AG08396 (cell line): Measurements from ENCODE around the gene COQ8A.
"Not testable (repeated sequence)": the region's sequence is repeated elsewhere in the genome, so short reads cannot be mapped to it uniquely, and the experiment has no call there.

ENCODE experiments used
- DNase-seq: peaks from one replicate; pipeline ENCODE4 v3.0.0; 2012; ENCODE audit warnings: low spot score, mixed read lengths

COQ8A gene

DNA sequence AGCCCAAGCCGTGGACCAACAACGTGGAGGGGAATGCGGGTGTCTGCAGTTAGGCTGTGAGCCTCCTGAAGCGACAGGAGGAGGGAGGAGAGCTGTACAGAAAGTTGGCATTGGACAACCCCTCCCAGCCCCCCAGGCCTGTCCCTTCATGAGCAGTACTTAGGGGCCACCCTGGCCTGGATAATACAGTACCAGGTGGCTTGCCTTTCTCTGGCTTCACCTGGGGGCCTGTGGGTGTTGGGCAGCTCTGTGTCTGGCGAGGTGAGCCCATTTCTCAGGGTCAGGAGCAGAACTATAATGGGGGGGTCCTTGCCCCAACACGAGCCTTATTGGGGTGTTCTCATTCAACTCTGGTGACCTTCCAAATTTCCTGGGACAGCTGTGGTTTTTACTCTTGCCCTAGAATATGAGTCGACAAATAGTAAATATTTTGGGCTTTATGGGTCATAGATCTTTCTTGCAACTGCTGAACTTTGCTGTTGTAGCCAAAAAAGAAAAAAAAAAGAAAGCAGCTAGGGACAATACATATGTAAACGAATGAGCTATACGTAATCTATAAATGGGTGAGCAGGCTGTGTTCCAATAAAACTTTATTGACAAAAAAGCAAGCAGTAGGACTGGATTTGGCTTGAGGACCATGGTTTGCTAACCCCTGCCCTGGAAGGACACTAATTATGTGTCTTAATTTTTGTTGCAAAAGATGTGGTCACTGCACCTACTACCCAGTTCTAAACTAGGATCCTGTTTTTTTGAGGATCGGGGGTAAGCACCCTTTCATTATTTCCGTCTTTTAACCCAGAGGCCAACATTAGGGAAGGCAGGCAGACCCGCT lies 11.4 kb downstream of the COQ8A start:
- DNase-seq, result no peak

DNA sequence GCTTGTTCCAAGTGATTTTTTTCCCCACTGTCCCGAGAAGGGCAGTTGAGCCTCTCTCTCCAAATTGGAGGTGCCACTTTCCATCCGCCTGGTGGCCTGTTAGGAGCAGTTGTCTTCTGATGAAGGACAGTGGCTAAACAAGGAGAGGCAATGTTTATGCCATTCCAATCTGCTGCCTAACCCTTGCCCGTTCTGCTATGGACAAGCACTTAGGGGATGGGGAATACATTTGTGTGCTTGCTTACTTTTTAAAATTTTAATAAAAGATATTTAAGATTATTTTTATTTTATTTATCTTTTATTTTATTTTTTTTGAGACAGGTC lies 12.0 kb downstream of the COQ8A start:
- DNase-seq, result no peak

DNA sequence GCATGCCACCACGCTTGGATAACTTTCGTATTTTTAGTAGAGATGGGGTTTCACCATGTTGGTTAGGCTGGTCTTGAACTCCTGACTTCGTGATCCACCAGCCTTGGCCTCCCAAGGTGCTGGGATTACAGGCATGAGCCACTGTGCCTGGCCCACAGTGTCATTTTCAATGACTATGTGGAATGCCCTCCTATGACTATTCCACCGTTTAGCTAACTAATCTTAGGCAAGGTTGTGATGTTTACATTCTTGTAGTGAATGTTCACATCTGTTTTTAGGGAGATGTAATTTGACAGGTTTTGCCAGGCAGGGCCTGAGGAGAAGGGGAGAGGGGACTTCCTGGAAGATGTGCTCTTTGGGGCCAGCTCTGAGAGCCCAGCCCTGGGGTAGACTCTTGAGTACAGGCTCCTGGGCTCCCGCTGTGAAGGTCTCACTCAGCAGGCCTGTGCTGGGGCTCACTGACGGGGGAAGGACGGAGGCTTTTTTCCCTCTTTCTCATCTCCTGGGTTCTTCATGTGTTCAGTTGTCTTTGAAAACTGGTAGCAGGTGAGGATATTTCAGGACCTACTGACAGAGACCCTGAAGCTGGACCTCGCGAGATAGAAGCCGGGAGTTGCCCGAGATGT lies 13.2 kb downstream of the COQ8A start:
- DNase-seq, result peak; percentile 37

DNA sequence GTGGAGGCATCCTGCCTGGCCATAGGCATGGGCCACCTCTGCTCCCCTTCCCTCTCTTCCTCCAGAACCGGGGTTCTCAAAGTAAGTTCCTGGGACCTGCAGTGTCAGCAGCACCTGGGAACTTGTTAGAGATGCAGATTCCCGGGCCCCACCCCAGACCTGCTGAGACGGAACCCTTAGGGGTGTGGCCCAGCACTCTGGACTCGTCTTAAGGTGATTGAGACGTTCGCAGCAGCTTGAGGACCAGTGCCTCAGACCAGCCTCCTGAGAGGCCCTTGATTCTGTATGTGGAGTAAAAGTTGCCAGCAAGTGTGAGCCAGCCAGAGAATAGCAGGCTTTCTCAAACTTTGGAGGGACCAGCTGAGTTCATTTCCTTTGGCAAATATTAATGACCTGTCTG lies 14.2 kb downstream of the COQ8A start:
- no peak for DNase-seq

DNA sequence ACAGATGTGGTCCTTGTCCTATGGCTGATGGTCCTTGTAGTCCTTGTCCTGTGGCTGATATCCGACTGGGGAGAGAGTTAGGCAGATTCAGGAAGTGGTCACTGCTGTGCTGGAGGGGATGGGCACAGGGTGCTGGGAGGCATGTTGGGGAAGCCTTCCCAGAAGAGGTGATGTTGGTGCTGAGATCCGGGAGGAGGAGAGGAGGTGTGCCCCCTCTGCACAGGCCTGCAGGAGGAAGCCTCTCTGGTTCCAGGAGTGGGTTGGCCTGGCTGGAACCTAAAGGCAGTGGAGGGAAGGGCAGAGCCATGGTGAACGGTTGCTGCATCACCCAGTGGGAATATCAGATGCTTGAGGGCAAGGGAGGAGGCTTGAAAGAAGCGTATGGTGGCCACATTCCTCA lies 14.7 kb downstream of the COQ8A start:
- DNase-seq, result no peak

DNA sequence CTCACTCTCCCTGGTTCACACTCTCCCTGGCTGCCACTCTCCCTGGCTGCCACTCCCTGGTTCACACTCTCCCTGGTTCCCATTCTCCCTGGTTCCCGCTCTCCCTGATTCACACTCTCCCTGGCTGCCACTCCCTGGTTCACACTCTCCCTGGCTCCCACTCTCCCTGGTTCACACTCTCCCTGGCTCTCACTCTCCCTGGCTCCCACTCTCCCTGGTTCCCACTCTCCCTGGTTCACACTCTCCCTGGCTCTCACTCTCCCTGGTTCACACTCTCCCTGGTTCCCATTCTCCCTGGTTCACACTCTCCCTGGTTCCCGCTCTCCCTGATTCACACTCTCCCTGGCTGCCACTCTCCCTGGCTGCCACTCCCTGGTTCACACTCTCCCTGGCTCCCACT lies 15.8 kb downstream of the COQ8A start:
- DNase-seq, result not testable (repeated sequence)

DNA sequence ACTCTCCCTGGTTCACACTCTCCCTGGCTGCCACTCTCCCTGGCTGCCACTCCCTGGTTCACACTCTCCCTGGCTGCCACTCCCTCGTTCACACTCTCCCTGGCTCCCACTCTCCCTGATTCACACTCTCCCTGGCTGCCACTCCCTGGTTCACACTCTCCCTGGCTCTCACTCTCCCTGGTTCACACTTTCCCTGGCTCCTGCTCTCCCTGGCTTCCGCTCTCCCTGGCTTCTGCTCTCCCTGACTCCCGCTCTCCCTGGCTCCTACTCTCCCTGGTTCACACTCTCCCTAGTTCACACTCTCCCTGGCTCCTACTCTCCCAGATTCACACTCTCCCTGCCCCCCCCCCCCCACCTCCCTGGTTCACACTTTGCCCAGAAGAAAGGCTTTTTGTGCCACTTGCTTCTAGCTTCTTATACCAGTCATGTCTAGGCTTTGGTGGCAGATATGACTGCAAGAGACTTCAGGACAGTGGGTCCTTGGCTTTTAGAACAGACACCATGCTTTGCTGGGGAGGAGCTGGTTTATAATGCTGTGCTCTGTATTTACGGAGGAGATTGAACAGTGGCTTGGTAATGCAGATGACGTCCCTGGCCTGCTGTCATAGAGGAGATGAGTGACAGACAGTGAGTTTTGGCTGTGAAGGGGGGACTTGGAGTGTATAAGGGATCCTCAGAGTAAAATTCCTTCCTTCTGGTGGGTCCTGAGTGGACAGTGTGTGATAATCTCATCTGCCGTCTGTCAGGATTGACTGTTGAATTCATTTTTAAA lies 17.0 kb downstream of the COQ8A start:
- no peak for DNase-seq

DNA sequence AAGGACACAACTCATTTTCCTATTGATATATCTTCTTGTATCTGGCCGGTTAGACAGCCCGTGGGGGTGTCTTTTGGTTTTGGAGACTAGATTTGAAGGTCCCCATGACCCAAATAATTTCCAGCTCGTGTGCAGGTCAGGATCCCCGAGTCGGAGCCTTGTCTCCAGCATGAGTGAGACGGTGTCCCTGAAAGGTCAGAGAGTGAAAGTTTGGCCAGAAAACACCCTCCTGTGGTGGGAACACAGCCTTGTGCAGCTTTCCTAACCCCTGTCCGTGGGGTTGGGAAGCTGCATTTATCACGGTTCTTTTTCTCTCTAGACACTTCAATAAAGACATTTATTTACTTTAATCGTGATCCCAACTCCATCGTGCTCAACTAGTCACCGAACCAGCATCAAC lies 17.6 kb downstream of the COQ8A start:
- DNase-seq, result no peak

DNA sequence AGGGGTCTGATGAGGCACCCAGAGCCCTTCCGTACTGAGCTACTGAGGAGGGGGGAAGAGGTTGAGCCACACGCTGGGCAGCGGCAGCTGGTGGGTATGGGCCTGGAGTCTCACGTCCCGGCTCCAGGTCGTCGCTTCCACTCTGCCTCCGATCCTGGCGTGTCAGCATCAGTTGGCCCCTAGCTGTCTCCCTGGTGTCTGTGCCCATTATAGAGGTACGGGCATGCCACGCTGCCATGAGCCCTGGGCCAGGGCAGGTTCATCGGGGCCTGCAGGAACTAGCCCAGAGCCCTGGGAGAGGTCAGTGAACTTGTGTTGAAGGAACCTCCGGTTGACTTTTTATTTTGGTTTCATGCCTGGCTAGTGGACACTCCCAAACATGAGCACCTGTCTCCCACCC lies 18.2 kb downstream of the COQ8A start:
- no peak for DNase-seq

DNA sequence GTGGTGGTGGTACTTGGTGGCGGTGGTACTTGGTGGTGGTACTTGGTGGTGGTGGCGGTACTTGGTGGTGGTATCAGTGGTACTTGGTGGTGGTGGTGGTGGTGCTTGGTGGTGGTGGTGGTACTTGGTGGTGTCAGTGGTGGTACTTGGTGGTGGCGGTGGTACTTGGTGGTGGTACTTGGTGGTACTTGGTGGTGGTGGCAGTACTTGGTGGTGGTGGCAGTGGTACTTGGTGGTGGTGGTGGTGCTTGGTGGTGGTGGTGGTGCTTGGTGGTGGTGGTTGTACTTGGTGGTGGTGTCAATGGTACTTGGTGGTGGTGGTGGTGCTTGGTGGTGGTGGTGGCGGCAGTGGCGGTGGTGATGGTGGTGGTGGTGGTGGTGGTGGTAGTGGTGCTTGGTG lies 20.2 kb downstream of the COQ8A start:
- DNase-seq, result no peak

DNA sequence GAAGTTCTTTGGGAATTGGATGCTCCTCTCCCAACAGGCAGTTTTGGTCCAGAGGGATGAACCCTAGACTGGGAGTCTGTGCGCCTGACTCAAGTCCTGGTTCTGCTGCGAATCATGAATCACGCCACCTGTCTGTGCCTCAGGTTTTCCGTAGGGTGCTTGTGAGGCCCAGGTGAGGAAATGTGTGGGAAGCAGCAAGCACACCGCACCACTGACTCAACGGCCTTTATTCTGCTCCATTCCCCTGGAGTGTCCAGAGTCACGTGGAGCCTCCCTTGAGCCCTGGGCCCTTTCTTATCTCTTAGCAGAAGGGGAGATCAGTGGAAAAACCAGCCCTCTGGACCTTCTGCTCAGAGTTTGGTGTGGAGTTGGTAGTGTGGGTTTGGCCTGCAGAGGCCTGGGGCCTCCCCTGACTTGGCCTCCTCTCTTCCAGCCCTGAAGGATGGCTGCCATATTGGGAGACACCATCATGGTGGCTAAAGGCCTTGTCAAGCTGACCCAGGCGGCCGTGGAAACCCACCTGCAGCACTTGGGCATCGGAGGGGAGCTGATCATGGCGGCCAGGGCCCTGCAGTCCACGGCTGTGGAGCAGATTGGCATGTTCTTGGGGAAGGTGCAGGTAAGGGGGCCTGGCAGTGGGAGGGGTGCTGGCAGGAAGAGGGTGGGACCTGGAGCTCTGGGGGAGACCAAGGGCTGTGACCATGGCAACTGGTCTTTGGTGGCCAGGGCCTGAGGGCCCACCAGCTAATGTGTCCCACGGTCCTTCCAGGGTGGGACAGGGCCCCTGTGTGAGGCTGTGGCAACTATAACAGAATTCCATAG lies 21.1 kb downstream of the COQ8A start:
- no peak for DNase-seq

DNA sequence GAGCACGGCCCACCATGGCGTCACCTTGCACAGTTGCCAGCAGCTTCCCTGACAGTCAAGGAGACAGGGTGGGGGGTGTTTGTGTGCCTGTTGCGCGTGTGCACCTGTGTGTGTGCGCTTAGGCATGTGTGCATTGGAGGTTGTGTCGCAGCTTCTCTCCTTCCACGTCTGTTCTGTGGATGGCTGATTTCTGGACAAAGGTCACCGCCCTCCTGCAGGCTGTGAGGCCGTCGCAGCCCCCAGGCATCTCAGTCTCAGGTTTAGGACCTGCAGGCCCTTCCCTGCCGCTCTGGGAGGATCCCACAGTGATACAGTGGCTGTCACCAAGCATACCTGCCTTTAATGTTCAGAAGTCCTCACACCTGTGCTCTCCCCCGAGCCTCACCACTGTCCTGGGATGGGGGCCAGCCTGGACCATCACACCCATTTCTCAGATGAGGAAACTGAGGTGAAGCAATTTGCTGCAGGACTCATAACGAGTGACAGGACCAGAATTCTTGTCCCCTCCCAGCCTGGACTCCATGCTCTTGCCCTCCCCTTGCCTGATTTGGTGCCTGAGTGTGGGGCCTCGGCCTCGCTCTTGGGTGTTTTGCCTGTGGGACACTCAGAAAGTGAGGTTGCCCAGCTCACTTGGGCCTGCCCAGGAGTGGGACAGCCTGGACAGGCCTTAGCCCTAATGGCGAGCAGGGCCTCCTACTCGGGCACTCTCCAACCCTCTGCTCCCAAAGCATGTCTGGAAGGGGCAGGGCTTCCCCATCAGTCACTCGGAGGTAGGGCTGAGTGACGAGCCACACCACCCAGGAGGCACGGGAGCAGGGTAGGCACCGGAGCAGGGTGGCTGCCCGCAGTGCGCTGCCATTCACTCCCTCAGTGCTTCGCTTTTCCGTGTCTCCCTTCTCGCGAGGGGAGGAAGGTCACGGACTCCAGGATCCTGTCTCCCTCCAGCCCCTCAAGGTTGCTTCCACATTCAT lies 22.6 kb downstream of the COQ8A start:
- no peak for DNase-seq

DNA sequence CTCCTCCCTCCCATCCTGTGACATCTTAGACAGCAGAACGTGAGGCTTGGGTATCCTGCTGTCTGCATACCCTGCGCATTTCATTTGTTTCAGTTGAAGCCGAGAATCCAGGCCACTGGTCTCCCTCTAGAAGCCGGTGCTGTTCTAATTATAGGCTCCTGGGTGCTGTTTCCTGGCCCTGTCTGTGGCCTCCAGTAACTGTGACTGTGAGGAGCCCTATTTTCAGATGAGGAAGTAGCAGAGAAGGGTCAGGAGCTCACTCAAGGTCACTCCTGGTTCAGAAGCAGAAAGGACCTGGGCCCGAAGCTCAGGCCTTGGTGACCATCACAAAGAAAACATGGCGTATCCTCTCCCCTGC lies 24.0 kb downstream of the COQ8A start:
- DNase-seq, result no peak

DNA sequence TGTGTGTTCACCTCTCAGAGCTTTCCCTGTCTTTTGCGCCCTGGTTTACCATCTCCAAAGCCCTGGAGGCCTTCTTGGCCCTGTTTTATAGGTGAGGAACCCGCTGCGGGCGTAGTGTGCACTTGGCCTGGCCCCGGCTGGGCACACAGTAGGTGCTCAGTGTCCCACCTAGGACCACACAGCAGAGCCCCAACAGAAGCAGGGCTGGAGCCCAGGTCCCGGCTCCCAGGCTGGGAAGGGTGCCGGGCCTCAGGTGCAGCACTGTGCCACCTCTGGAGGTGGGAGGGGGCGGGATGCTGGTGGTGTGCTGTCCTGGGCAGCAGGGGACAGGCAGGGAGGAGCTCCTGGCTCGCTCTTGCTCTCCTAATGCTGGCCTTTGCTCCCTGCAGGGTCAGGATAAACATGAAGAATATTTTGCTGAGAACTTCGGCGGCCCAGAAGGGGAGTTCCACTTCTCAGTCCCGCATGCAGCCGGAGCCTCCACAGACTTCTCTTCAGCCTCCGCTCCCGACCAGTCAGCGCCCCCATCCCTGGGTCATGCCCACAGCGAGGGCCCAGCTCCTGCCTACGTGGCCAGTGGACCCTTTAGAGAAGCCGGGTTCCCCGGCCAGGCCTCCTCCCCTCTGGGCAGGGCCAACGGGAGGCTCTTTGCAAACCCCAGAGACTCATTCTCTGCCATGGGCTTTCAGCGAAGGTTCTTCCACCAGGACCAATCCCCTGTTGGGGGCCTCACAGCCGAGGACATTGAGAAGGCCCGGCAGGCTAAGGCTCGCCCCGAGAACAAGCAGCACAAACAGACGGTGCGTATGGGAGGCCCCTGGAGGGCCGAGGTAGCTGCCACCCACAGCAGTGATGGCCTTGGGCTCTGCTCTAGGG lies 24.8 kb downstream of the COQ8A start:
- no peak for DNase-seq

DNA sequence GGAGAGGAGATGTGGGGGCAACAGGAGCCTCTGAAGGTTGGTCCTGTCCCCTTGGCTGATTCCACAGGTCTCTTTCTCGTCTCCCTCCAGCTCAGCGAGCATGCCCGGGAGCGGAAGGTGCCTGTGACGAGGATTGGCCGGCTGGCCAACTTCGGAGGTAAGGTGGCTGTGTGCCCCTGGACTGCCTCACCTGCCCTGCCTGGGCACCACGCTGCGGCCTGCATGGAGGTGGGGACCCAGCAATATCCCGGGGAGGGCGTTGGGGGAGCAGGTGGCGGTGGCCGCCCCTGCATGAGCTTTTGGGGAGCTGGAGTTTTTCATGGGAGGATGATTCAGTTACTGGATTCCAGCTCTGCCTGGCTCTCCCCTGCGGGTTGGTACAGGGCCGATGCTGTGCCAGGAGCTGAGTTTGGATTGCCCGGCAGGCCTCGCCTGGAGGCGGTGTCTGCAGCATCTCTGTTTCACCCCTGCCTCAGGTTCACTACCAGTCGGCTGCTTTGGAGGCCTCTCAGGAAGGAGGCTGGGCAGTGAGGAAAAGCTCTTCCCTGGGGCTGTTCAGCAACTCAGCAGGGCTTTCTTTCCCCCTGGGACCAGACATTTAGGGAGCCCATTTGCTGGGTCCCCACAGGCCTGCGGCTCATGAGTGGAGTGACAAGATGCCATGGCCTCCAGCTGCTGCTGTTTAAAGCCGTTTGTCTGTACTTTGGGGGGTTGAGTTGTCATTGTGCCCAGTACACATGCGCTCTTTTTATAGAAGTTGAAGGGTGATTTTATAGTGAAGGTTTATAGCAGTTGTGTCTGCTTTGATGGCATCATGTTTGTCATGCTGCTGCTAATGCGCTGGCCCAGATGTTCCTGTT lies 25.7 kb downstream of the COQ8A start:
- no peak for DNase-seq

DNA sequence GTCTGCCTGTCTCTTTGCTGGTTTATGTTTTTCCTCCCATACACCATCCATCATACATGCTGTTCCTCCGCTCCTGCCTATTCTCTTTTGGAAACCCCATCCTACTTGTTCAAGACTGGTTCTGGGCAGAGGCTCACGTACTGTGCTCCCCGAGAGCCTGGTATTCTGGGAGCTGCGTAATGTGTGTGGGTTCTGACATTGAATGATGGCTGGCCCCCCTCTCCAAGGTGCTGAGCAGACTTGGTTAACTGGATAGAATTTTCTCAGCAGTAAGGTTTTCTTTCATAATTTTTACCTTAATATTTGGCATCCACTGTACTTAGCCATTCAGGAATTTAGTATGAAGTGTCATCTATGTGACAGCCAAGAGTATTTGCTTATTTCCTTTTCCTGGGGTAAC lies 26.6 kb downstream of the COQ8A start:
- DNase-seq, result no peak

DNA sequence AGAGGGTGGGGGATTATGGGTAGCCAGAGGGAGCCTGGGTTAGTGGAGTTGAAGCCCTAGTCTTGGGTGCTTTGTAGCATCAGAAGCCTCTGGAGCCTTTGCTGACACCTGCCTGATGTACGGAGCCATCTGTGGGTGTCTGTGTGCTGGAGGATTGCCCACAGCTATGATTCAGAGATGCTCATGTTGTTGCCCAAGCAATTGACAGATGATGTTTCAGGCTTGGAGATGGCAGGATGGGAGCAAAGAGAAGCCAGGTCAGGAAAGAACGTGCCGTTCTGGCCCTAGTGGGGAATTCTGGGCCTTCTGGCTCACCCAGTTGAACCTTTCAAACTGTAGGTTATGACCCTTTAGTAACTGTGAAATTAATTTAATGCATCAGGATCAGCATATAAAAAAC lies 27.6 kb downstream of the COQ8A start:
- DNase-seq, result no peak

DNA sequence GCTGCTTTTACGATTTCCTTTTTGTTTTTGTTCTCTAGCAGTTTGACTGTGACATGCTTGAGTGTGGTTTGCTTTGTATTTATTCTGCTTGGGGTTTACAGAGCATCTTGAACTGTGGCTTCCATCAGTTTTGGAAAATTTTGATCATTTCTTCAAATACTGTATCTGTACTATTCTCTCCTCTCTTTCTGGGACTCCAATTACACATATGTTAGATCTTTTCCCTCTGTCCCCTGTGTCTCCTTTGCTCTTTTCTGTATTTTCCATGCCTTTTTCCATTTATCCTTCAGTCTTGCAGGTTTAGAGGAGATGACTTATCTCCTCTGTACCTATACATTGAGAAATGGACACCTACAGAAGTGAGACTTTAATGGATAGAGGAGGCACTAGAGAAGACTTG lies 31.7 kb downstream of the COQ8A start:
- no peak for DNase-seq

DNA sequence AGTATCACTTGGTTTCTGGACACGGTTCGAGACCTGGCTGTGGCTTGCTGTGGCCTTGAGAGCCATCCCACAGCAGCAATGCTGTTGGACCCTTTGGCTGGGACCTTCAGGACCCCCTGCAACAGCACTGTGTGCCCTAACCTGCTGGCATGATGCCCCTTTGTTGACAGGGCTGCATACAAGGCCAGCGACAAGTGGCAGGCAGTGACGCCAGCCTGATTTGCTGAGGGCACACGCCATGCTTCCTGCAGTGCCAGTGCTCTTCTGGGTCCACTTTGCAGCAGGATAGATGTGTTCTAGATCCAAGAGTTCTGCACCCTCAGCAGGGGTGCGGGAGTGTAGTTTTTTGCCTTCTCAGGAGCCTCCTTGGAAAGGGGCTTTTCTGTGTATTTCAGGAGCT lies 32.8 kb downstream of the COQ8A start:
- DNase-seq, result no peak
